ENCODE data around the gene STK32B.

Gene STK32B

DNA sequence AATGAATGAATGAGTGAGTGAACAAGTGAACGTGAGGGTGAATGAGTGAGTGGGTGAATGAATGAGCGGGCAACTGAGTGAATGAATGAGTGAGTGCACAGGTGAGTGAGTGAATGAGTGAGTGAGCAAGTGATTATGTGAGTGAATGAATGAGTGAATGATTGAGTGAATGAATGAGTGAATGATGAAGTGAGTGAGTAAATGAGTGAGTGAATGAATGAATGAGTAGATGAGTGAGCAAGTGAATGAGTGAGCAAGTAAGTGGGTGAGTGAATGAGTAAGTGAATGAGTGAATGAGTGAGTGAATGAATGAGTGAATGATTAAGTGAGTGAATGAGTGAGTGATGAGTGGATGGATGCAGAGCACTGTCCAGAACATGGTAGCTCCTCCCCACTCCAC, 205.8 kb downstream of the STK32B start:
- Histone ChIP-seq H3K4me3 (ENCODE audit: low read length, poor library complexity, severe bottlenecking) (no peak overlapping the region), H3K9me3 (ENCODE audit: insufficient read depth, low read depth, low read length) (peaks cover 8% of the 10 kb centered on the region; the same call in 1 of the 2 replicates), H2AFZ (ENCODE audit: low read length) (no peak overlapping the region), H3K79me2 (ENCODE audit: insufficient read depth, low read length) (no peaks in the 10 kb centered on the region), H3K36me3 (ENCODE audit: insufficient read depth, low read length) (no peaks in the 10 kb centered on the region), H3K4me1 (ENCODE audit: insufficient read depth, low read length, poor library complexity, severe bottlenecking) (no peaks in the 10 kb centered on the region), H3K27me3 (ENCODE audit: insufficient read depth, low read length, poor library complexity, severe bottlenecking) (no peaks in the 10 kb centered on the region), H3F3A (ENCODE audit: low read depth) (no peaks in the 10 kb centered on the region), H3K4me2 (ENCODE audit: low read depth, low read length, poor library complexity, severe bottlenecking) (no peak overlapping the region), H3K9ac (ENCODE audit: low read depth, low read length, poor library complexity, severe bottlenecking) (no peak overlapping the region), H3K9me2 (replicated peaks; ENCODE audit: low read depth, low read length) (no peaks in the 10 kb centered on the region), H4K20me1 (ENCODE audit: insufficient read depth, low read length, poor library complexity, severe bottlenecking) (no peaks in the 10 kb centered on the region)
- no peak for TF ChIP-seq EZH2phosphoT487 (IDR thresholded peaks at IDR 0.05; ENCODE audit: borderline replicate concordance)

DNA sequence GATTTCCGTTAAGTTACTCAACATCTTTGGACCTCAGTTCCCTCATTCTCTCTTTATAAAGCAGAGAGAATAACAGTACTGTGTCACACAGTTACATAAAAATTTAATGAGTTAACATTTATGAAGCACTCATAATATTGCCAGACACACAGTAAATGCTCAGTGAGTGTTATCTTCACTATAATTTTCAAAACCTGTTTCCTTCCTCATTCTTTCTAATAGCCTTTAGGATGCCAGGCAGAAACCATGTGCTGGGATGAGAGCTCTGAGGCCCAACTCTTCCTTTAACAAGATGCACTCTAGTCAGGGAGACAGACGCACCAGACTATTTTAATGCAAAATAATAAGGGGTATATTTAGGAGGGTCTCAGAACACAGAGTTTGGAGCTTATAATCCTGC, 208.2 kb downstream of the STK32B start:
- Histone ChIP-seq H3K79me2 (ENCODE audit: insufficient read depth, low read length) (no peaks in the 10 kb centered on the region), H2AFZ (ENCODE audit: low read length) (no peak overlapping the region), H3K9me2 (replicated peaks; ENCODE audit: low read depth, low read length) (no peaks in the 10 kb centered on the region), H3K27me3 (ENCODE audit: insufficient read depth, low read length, poor library complexity, severe bottlenecking) (no peaks in the 10 kb centered on the region), H3K36me3 (ENCODE audit: insufficient read depth, low read length) (no peaks in the 10 kb centered on the region), H3K4me2 (ENCODE audit: low read depth, low read length, poor library complexity, severe bottlenecking) (no peak overlapping the region), H4K20me1 (ENCODE audit: insufficient read depth, low read length, poor library complexity, severe bottlenecking) (no peaks in the 10 kb centered on the region), H3K9ac (ENCODE audit: low read depth, low read length, poor library complexity, severe bottlenecking) (no peak overlapping the region), H3K4me1 (ENCODE audit: insufficient read depth, low read length, poor library complexity, severe bottlenecking) (no peaks in the 10 kb centered on the region), H3F3A (ENCODE audit: low read depth) (no peaks in the 10 kb centered on the region), H3K4me3 (ENCODE audit: low read length, poor library complexity, severe bottlenecking) (no peak overlapping the region), H3K9me3 (ENCODE audit: insufficient read depth, low read depth, low read length) (peaks cover 8% of the 10 kb centered on the region; the same call in 1 of the 2 replicates)
- no peak for TF ChIP-seq EZH2phosphoT487 (IDR thresholded peaks at IDR 0.05; ENCODE audit: borderline replicate concordance)
- TF ChIP-seq, protein P1, sequence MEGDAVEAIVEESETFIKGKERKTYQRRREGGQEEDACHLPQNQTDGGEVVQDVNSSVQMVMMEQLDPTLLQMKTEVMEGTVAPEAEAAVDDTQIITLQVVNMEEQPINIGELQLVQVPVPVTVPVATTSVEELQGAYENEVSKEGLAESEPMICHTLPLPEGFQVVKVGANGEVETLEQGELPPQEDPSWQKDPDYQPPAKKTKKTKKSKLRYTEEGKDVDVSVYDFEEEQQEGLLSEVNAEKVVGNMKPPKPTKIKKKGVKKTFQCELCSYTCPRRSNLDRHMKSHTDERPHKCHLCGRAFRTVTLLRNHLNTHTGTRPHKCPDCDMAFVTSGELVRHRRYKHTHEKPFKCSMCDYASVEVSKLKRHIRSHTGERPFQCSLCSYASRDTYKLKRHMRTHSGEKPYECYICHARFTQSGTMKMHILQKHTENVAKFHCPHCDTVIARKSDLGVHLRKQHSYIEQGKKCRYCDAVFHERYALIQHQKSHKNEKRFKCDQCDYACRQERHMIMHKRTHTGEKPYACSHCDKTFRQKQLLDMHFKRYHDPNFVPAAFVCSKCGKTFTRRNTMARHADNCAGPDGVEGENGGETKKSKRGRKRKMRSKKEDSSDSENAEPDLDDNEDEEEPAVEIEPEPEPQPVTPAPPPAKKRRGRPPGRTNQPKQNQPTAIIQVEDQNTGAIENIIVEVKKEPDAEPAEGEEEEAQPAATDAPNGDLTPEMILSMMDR (conservative IDR thresholded peaks at IDR 0.05; ENCODE audit: low read length): no peak

DNA sequence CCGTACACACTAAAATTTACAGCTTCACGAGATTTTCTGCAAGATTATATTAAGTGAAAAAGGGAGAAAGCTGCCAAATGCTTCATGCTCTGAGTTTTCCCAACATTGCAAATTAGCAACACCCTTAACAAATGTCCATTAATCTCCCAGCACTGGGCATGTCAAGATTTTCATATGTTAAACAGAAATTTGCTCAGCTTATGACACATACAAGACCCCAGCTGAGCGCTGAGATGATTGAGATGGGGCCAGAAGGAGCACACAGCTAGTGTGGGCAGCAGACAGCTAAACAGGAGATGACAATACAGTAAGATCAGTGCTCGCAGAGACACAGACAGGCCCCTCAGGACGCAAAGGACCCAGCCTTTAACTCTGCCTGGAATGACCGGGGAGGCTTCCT, 208.8 kb downstream of the STK32B start:
- no peaks in the 10 kb centered on the region for H3K4me1 ChIP-seq (ENCODE audit: insufficient read depth, low read length, poor library complexity, severe bottlenecking)
- H3K27me3 ChIP-seq (ENCODE audit: insufficient read depth, low read length, poor library complexity, severe bottlenecking): no peaks in the 10 kb centered on the region
- H3K4me3 ChIP-seq (ENCODE audit: low read length, poor library complexity, severe bottlenecking): no peak overlapping the region
- H3F3A ChIP-seq (ENCODE audit: low read depth): no peaks in the 10 kb centered on the region
- no peak overlapping the region for H2AFZ ChIP-seq (ENCODE audit: low read length)
- no peak overlapping the region for H3K9ac ChIP-seq (ENCODE audit: low read depth, low read length, poor library complexity, severe bottlenecking)
- no peaks in the 10 kb centered on the region for H3K36me3 ChIP-seq (ENCODE audit: insufficient read depth, low read length)
- no peaks in the 10 kb centered on the region for H4K20me1 ChIP-seq (ENCODE audit: insufficient read depth, low read length, poor library complexity, severe bottlenecking)
- H3K9me2 ChIP-seq (replicated peaks; ENCODE audit: low read depth, low read length): no peaks in the 10 kb centered on the region
- H3K9me3 ChIP-seq (ENCODE audit: insufficient read depth, low read depth, low read length): peaks cover 8% of the 10 kb centered on the region; the same call in 1 of the 2 replicates
- no peak for TF ChIP-seq EZH2phosphoT487 (IDR thresholded peaks at IDR 0.05; ENCODE audit: borderline replicate concordance)
- TF ChIP-seq, protein P1 (conservative IDR thresholded peaks at IDR 0.05; ENCODE audit: low read length): no peak
- no peaks in the 10 kb centered on the region for H3K79me2 ChIP-seq (ENCODE audit: insufficient read depth, low read length)
- H3K4me2 ChIP-seq (ENCODE audit: low read depth, low read length, poor library complexity, severe bottlenecking): no peak overlapping the region

DNA sequence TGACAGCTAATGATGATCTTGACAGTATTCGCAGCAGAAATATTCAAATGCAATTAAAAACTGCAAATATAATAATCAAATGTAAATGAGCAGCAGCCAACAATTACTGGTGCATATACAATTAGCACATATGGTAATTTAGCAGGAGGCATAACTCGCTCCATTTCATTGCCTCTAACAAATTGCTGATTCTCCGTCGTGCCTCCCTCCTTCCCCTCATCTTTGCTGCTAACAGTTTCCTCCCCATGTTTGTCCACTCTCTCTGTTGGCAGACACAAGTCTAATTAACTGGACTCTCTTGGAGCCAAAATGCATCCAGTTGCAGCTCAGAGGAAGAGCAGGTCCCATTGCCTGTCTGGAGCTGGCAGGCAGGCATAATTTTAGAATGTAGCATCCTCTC, 210.6 kb downstream of the STK32B start:
- Histone ChIP-seq H3K27me3 (ENCODE audit: insufficient read depth, low read length, poor library complexity, severe bottlenecking) (no peaks in the 10 kb centered on the region), H3K9ac (ENCODE audit: low read depth, low read length, poor library complexity, severe bottlenecking) (no peak overlapping the region), H3K9me2 (replicated peaks; ENCODE audit: low read depth, low read length) (no peaks in the 10 kb centered on the region), H2AFZ (ENCODE audit: low read length) (no peak overlapping the region), H3K79me2 (ENCODE audit: insufficient read depth, low read length) (no peaks in the 10 kb centered on the region), H3K36me3 (ENCODE audit: insufficient read depth, low read length) (no peaks in the 10 kb centered on the region), H3K9me3 (ENCODE audit: insufficient read depth, low read depth, low read length) (peaks cover 4% of the 10 kb centered on the region; the same call in 1 of the 2 replicates), H3K4me2 (ENCODE audit: low read depth, low read length, poor library complexity, severe bottlenecking) (no peak overlapping the region), H3K4me1 (ENCODE audit: insufficient read depth, low read length, poor library complexity, severe bottlenecking) (no peaks in the 10 kb centered on the region), H3K4me3 (ENCODE audit: low read length, poor library complexity, severe bottlenecking) (no peak overlapping the region), H3F3A (ENCODE audit: low read depth) (no peaks in the 10 kb centered on the region), H4K20me1 (ENCODE audit: insufficient read depth, low read length, poor library complexity, severe bottlenecking) (no peaks in the 10 kb centered on the region)
- TF ChIP-seq EZH2phosphoT487 (IDR thresholded peaks at IDR 0.05; ENCODE audit: borderline replicate concordance): no peak
- TF ChIP-seq, protein P1 (conservative IDR thresholded peaks at IDR 0.05; ENCODE audit: low read length): no peak

Measured in Loucy (cell line).